Body of pancreas (tissue), 4 donors: Measurements from ENCODE around the gene P3H3.

Experiments used
- CTCF ChIP-seq, 7 experiments: fragments of 450-650 bp in 4 of 7; fragments of 200-600 bp in 3 of 7; sonication (generic) in 3 of 7; IDR thresholded peaks; one replicate each; pipeline ENCODE4 v1.5.1; 2016 to 2019; ENCODE audit warnings: antibody characterized with exemption in 7 of 7
- POLR2A ChIP-seq, 3 donors: fragments of 450-650 bp; IDR thresholded peaks; one replicate each; pipeline ENCODE4 v1.6.1; 2016; ENCODE audit warnings: antibody characterized with exemption in 3 of 3, mild to moderate bottlenecking in 2 of 3

- TF ChIP-seq CTCF (IDR thresholded peaks at IDR 0.05) (peak in 3 of 7 experiments; percentile 6 to 18 (median 13)), POLR2A (IDR thresholded peaks at IDR 0.05) (peak; percentile 80 to 98 (median 98))
These were observed 23.1 kb downstream of the P3H3 start, which contains the start of gene CDCA3 for GRCh38 chr12:6851153-6851920.
